ENCODE measurements around the gene INSYN2B. TPM values are rescaled to one million over a fixed set of nuclear protein-coding genes. Genes with fewer than 3 reads are reported as not detected.

INSYN2B gene
- total and polyA plus RNA-seq, 10 donors: 0.09 to 5.5 (median 1.1) TPM

DNA sequence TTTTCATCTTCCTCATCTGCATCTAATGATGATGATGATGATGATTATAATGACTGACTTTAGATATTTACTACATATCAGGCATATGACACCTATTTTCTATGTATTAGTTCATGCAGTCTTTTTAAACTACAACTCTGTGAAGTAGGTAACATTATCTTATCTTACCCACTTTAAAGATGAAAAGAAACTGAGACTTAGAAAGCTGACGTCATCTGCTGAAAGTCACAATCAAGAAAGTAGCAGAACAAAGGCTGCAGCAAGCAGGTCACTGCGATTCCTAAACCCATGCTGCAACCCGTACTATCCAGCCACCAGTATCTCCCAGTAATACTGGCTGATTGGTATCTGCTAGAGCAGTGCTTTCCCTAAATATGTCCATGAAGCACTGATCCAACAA lies 40.1 kb upstream of the INSYN2B start:
- Histone ChIP-seq H3K4me3 (no peak overlapping the region), H3K27me3 (replicated peaks in 1 of 7) (no peaks in the 10 kb centered on the region), H3K36me3 (peaks cover 0 to 100% (median 51%) of the 10 kb centered on the region in 6 donors), H3K9me3 (no peaks in the 10 kb centered on the region), H3K27ac (no peak overlapping the region), H3K4me1 (no peaks in the 10 kb centered on the region)
- DNase-seq: no peak
- no peak for TF ChIP-seq CTCF (IDR thresholded peaks at IDR 0.05 in 8 of 11, conservative IDR thresholded peaks at IDR 0.05 in 3 of 11)
- no peak for TF ChIP-seq POLR2AphosphoS5 (IDR thresholded peaks at IDR 0.05)
- TF ChIP-seq POLR2A (IDR thresholded peaks at IDR 0.05): no peak
- WGBS, 5 donors: 90 to 96% (median 93%) methylated on average over 3 of the region's 3 CpGs
- intact Hi-C loops (cut with DNase I; ENCODE audit: low total_unique reads): no loop called here

DNA sequence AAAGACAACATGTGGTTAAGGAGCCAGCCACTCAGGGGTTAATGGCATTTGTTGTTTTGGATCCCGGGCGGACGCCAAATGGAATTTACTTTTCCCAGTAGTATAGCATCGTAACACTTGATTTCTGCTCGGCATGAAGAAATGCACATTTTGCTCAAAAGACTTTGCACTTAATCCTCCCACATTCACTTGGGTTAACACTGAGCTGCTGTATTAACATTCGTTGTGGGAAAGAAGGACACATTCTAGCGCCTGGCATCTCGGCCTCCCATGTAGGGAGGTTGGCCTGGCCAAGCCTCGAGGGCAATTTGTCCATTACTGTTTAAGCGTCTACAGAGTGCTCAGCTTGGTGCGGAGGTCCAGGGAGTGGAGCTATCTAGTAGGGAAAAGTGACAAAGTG lies 32.3 kb upstream of the INSYN2B start:
- peaks cover 0 to 99% (median 42%) of the 10 kb centered on the region in 6 donors for H3K36me3 ChIP-seq

DNA sequence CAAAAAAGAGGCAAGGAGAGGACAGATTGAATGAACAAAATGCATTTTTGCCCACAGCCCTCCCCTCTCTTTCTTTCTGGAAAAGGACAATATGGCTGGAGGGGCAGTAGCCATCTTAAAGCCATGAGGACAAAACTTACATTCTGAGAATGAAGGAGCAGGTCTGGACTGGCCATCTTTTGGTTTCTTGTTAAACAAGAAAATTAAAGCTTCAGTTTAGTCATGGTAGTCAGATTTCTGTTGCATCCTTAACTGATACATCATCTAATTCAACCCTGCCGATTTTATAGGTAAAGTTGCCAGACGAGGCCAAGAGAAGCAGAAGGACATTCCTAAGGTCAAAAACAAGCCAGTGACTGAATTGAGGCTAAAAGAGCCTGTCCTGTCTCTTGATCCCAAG lies 31.5 kb upstream of the INSYN2B start:
- no peaks in the 10 kb centered on the region for H3K4me1 ChIP-seq
- DNase-seq: no peak
- 87 to 98% (median 95%) methylated on average over 2 of the region's 2 CpGs for WGBS, 5 donors
- H3K36me3 ChIP-seq: peaks cover 0 to 99% (median 42%) of the 10 kb centered on the region in 6 donors
- H3K27me3 ChIP-seq (replicated peaks in 1 of 7): no peaks in the 10 kb centered on the region
- H3K27ac ChIP-seq: no peak overlapping the region
- intact Hi-C loops (cut with DNase I; ENCODE audit: low total_unique reads): no loop called here
- TF ChIP-seq POLR2A (IDR thresholded peaks at IDR 0.05): no peak
- H3K9me3 ChIP-seq: no peaks in the 10 kb centered on the region
- H3K4me3 ChIP-seq: no peak overlapping the region

More for the DNA sequence above, 32.3 kb upstream of the INSYN2B start:
- no peak for TF ChIP-seq CTCF (IDR thresholded peaks at IDR 0.05 in 8 of 11, conservative IDR thresholded peaks at IDR 0.05 in 3 of 11)
- TF ChIP-seq POLR2AphosphoS5 (IDR thresholded peaks at IDR 0.05): no peak
- TF ChIP-seq POLR2A (IDR thresholded peaks at IDR 0.05): no peak
- no peak for DNase-seq
- H3K27ac ChIP-seq: no peak overlapping the region
- H3K27me3 ChIP-seq (replicated peaks in 1 of 7): no peaks in the 10 kb centered on the region
- H3K4me3 ChIP-seq: no peak overlapping the region
- intact Hi-C loops (cut with DNase I; ENCODE audit: low total_unique reads): no loop called here
- no peaks in the 10 kb centered on the region for H3K9me3 ChIP-seq
- H3K4me1 ChIP-seq: no peaks in the 10 kb centered on the region
- 71 to 90% (median 82%) methylated on average over 11 of the region's 11 CpGs for WGBS, 5 donors

DNA sequence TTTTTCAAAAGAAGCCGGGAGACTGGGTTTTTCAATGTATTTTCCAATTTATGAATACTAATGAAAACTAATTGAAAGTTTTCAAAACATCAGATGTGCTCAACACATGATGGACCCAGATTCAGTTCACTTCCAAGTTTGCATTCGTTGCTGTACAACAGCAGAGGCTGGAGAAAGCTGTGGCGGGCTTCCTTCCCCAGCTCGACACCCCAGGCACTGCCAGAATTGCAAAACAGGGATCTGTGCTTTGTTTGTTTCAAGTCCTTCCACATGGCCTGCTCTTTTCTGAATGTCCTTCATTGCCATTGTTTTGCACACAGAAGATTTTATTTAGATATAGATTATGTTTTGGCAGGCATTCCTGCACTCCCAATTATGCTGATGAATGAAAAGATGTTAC lies 30.3 kb upstream of the INSYN2B start:
- Histone ChIP-seq H3K27ac (no peak overlapping the region), H3K27me3 (replicated peaks in 1 of 7) (no peaks in the 10 kb centered on the region), H3K4me1 (no peaks in the 10 kb centered on the region), H3K36me3 (peaks cover 0 to 99% (median 42%) of the 10 kb centered on the region in 6 donors), H3K4me3 (no peak overlapping the region), H3K9me3 (no peaks in the 10 kb centered on the region)
- no peak for TF ChIP-seq CTCF (IDR thresholded peaks at IDR 0.05 in 8 of 11, conservative IDR thresholded peaks at IDR 0.05 in 3 of 11)
- 79 to 88% (median 83%) methylated on average over 4 of the region's 4 CpGs for WGBS, 5 donors
- DNase-seq: no peak
- intact Hi-C loops (cut with DNase I; ENCODE audit: low total_unique reads): no loop called here

- H3K4me1 ChIP-seq: no peaks in the 10 kb centered on the region
- H3K4me3 ChIP-seq: no peak overlapping the region
- H3K27ac ChIP-seq: no peak overlapping the region
- no peak for DNase-seq
- WGBS, 5 donors: 88 to 99% (median 91%) methylated on average over 6 of the region's 6 CpGs
- TF ChIP-seq POLR2A (IDR thresholded peaks at IDR 0.05): no peak
- TF ChIP-seq CTCF (IDR thresholded peaks at IDR 0.05 in 8 of 11, conservative IDR thresholded peaks at IDR 0.05 in 3 of 11): no peak
- TF ChIP-seq POLR2AphosphoS5 (IDR thresholded peaks at IDR 0.05): no peak
- H3K9me3 ChIP-seq: peaks cover 0 to 3% (median 0%) of the 10 kb centered on the region in 8 donors
- no peaks in the 10 kb centered on the region for H3K27me3 ChIP-seq (replicated peaks in 1 of 7)
- intact Hi-C loops (cut with DNase I; ENCODE audit: low total_unique reads): no loop called here
- H3K36me3 ChIP-seq: peaks cover 0 to 89% (median 41%) of the 10 kb centered on the region in 6 donors
Observed at GRCh38 chr5:170008376-170008775, 28.1 kb upstream of the INSYN2B start.

All from spleen (tissue), 11 donors.